ENCODE results near the gene COL27A1.

COL27A1 gene

DNA sequence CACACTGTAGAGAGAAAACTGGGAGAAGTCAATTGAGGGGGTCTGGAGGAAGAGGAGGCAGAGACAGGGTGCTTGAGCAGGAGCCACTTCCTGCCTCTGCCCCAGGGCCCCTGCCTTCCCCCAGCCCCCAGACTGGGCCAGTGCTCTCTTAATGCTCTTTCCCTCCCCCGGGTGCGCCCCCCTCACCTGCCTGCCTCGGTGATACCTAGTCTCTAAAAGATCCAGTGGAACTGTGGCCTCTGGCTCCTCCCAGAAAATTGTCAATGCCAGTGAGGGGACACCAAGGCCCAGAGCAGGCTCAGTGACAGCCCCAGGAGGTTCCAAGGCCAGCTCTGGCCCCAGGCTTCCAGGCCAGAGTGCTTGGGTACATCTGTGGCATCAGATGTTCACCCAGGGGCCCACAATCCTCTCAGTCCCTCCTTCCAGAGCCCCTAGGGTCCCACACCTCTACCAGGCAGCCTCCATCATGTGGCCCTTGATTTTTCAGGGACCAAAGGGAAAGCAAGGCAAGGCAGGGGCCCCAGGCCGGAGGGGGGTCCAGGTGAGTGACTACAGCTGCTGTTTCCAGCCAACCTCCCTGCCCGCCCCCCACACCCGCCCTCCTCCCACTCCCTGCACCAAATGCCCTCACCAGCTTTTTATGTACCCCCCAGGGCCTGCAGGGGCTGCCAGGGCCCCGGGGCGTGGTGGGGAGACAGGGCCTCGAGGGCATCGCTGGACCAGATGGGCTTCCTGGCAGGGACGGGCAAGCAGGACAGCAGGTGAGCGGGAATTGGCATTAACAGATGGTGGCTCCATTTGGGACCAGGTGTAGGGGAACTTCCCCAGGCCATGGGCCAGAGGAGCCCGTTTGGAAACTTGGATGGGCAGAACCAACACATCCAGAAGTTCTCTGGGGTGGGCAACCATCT lies 134.5 kb downstream of the COL27A1 start:
- Histone ChIP-seq H3K4me1 (ENCODE audit: control insufficient read depth in 2 of 2, insufficient read depth in 1 of 2, low read depth in 1 of 2, low read length in 2 of 2) (peaks cover 2 to 15% of the 10 kb centered on the region in 2 donors), H3K9ac (ENCODE audit: low read depth, low read length, poor library complexity) (no peak overlapping the region), H3K27ac (replicated peaks; ENCODE audit: low read length) (no peak overlapping the region), H3K36me3 (replicated peaks in 1 of 2; ENCODE audit: control insufficient read depth in 2 of 2, insufficient read depth in 2 of 2, low read length in 2 of 2) (peaks cover 6 to 23% of the 10 kb centered on the region in 2 donors), H3K14ac (ENCODE audit: low read length) (no peak overlapping the region), H3K79me1 (ENCODE audit: low read depth, low read length) (no peaks in the 10 kb centered on the region), H3K9me3 (replicated peaks in 1 of 2; ENCODE audit: control insufficient read depth in 2 of 2, insufficient read depth in 1 of 2, low read depth in 1 of 2, low read length in 2 of 2) (peaks cover 3 to 7% of the 10 kb centered on the region in 2 donors), H2BK5ac (ENCODE audit: low read length) (no peak overlapping the region), H3K4ac (ENCODE audit: low read length) (no peak overlapping the region), H4K8ac (ENCODE audit: low read depth, low read length) (no peak overlapping the region), H2BK15ac (ENCODE audit: low read length) (no peak overlapping the region), H3K18ac (ENCODE audit: low read length) (peak overlapping the region; percentile 77), H2BK12ac (ENCODE audit: low read length) (no peak overlapping the region), H2BK120ac (ENCODE audit: low read depth, low read length) (no peak overlapping the region), H3K4me3 (ENCODE audit: low read length in 2 of 2) (no peak overlapping the region), H3K27me3 (ENCODE audit: control insufficient read depth in 3 of 3, insufficient read depth in 3 of 3, low read depth in 1 of 3, low read length in 3 of 3) (no peaks in the 10 kb centered on the region), H2AK5ac (ENCODE audit: low read depth, low read length) (peak overlapping the region; percentile 14), H3K4me2 (ENCODE audit: insufficient read depth, low read length, poor library complexity, severe bottlenecking) (no peak overlapping the region), H4K91ac (ENCODE audit: low read depth, low read length, poor library complexity) (no peak overlapping the region), H3K23ac (ENCODE audit: low read depth, low read length, poor library complexity) (no peak overlapping the region), H2AFZ (ENCODE audit: low read length) (no peak overlapping the region)
- no peak for DNase-seq (ENCODE audit: low spot score)
- WGBS, 2 donors (ENCODE audit: extremely low coverage in 2 of 2, insufficient read length in 2 of 2, insufficient replicate concordance in 1 of 2), result no CpG with 5 or more reads among the region's 13 CpGs

DNA sequence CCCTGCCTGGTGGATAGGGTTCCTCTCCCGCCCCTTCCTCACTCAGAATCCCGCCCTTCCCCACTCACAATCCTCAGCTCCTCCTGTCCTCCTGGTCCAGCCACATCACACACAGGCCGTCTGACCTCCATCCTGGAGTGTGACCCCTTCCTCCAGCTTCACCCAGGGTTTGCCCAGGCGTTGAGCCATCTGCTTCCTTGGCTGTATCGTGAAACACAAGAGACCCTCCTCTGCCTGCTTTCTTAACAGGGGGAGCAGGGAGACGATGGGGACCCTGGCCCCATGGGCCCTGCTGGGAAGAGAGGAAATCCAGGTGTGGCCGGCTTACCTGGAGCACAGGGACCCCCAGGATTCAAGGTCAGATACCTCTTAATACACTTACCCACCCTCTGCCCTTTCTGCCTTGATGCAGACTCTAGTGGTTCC lies 135.2 kb downstream of the COL27A1 start:
- WGBS, 2 donors (ENCODE audit: extremely low coverage in 2 of 2, insufficient read length in 2 of 2, insufficient replicate concordance in 1 of 2), result no CpG with 5 or more reads among the region's 7 CpGs
- Histone ChIP-seq H3K36me3 (replicated peaks in 1 of 2; ENCODE audit: control insufficient read depth in 2 of 2, insufficient read depth in 2 of 2, low read length in 2 of 2) (peaks cover 5 to 28% of the 10 kb centered on the region in 2 donors), H3K4me3 (ENCODE audit: low read length in 2 of 2) (no peak overlapping the region), H3K4me2 (ENCODE audit: insufficient read depth, low read length, poor library complexity, severe bottlenecking) (no peak overlapping the region), H3K27ac (replicated peaks; ENCODE audit: low read length) (no peak overlapping the region), H2AK5ac (ENCODE audit: low read depth, low read length) (no peak overlapping the region), H2BK15ac (ENCODE audit: low read length) (no peak overlapping the region), H4K8ac (ENCODE audit: low read depth, low read length) (no peak overlapping the region), H3K79me1 (ENCODE audit: low read depth, low read length) (no peaks in the 10 kb centered on the region), H4K91ac (ENCODE audit: low read depth, low read length, poor library complexity) (no peak overlapping the region), H3K18ac (ENCODE audit: low read length) (no peak overlapping the region), H2BK5ac (ENCODE audit: low read length) (no peak overlapping the region), H2BK120ac (ENCODE audit: low read depth, low read length) (no peak overlapping the region), H3K14ac (ENCODE audit: low read length) (no peak overlapping the region), H3K9me3 (replicated peaks in 1 of 2; ENCODE audit: control insufficient read depth in 2 of 2, insufficient read depth in 1 of 2, low read depth in 1 of 2, low read length in 2 of 2) (peaks cover 3 to 14% of the 10 kb centered on the region in 2 donors), H3K9ac (ENCODE audit: low read depth, low read length, poor library complexity) (no peak overlapping the region), H3K23ac (ENCODE audit: low read depth, low read length, poor library complexity) (no peak overlapping the region), H3K27me3 (ENCODE audit: control insufficient read depth in 3 of 3, insufficient read depth in 3 of 3, low read depth in 1 of 3, low read length in 3 of 3) (no peaks in the 10 kb centered on the region), H2BK12ac (ENCODE audit: low read length) (no peak overlapping the region), H3K4me1 (ENCODE audit: control insufficient read depth in 2 of 2, insufficient read depth in 1 of 2, low read depth in 1 of 2, low read length in 2 of 2) (peaks cover 2 to 13% of the 10 kb centered on the region in 2 donors), H3K4ac (ENCODE audit: low read length) (no peak overlapping the region), H2AFZ (ENCODE audit: low read length) (no peak overlapping the region)
- no peak for DNase-seq (ENCODE audit: low spot score)

DNA sequence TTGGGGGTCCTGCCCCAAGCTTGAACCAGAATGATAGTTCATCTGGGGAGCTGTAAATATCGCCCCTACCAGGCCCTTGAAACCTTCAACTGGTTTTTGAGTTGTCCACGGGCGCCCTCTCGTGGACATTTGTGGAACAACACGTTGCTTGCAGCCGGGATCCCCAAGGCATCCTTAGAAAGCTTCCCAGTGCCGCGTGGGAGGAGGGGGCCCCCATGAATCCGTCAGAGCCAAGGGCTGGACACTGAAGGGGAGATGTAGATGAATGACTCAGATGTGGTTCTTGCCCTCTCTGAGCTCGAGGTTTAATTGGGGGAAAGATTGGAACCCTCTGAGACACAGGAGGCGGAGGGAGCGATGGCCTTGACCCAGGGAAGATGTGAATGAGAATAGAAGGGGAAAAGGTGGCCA lies 135.7 kb downstream of the COL27A1 start:
- no CpG with 5 or more reads among the region's 12 CpGs for WGBS, 2 donors (ENCODE audit: extremely low coverage in 2 of 2, insufficient read length in 2 of 2, insufficient replicate concordance in 1 of 2)

DNA sequence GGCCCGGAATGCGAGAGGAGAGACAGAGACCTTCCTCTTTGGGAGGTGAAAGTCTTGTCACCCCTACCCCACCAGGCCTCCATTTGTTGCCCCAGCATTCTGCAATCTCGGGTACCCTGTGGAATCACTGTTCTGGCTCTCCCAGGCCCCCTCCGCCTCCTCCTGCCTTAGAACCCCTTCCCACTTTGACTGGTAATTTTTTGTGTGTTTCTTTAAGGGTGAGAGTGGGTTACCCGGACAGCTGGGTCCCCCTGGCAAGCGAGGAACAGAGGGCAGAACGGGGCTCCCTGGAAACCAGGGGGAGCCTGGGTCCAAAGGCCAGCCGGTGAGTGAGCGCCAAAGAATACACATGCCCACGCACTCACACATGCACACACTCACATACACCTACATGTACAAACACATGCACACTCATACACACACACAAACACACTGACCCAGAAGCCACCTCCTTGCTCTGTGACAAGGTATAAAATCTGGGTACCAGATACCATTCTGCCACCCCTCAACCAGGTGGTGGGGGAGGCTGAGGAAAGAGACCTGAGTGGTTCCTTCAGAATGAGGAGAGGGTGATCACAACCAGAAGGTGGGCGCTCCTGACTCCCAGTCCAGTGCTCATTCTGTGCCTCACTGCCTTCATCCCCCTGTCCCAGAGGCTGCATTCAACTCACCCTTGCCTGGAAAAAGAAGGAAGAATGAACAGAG lies 136.7 kb downstream of the COL27A1 start:
- Histone ChIP-seq H3K4ac (ENCODE audit: low read length) (no peak overlapping the region), H3K14ac (ENCODE audit: low read length) (no peak overlapping the region), H3K4me3 (ENCODE audit: low read length in 2 of 2) (no peak overlapping the region), H2BK120ac (ENCODE audit: low read depth, low read length) (no peak overlapping the region), H3K9ac (ENCODE audit: low read depth, low read length, poor library complexity) (no peak overlapping the region), H3K4me2 (ENCODE audit: insufficient read depth, low read length, poor library complexity, severe bottlenecking) (no peak overlapping the region), H3K9me3 (replicated peaks in 1 of 2; ENCODE audit: control insufficient read depth in 2 of 2, insufficient read depth in 1 of 2, low read depth in 1 of 2, low read length in 2 of 2) (peaks cover 3 to 22% of the 10 kb centered on the region in 2 donors), H2BK15ac (ENCODE audit: low read length) (no peak overlapping the region), H3K27me3 (ENCODE audit: control insufficient read depth in 3 of 3, insufficient read depth in 3 of 3, low read depth in 1 of 3, low read length in 3 of 3) (no peaks in the 10 kb centered on the region), H3K27ac (replicated peaks; ENCODE audit: low read length) (no peak overlapping the region), H2BK12ac (ENCODE audit: low read length) (no peak overlapping the region), H4K91ac (ENCODE audit: low read depth, low read length, poor library complexity) (no peak overlapping the region), H3K79me1 (ENCODE audit: low read depth, low read length) (no peaks in the 10 kb centered on the region), H2AFZ (ENCODE audit: low read length) (no peak overlapping the region), H2AK5ac (ENCODE audit: low read depth, low read length) (no peak overlapping the region), H3K18ac (ENCODE audit: low read length) (no peak overlapping the region), H4K8ac (ENCODE audit: low read depth, low read length) (no peak overlapping the region), H3K36me3 (replicated peaks in 1 of 2; ENCODE audit: control insufficient read depth in 2 of 2, insufficient read depth in 2 of 2, low read length in 2 of 2) (peaks cover 5 to 35% of the 10 kb centered on the region in 2 donors), H3K23ac (ENCODE audit: low read depth, low read length, poor library complexity) (no peak overlapping the region), H2BK5ac (ENCODE audit: low read length) (no peak overlapping the region), H3K4me1 (ENCODE audit: control insufficient read depth in 2 of 2, insufficient read depth in 1 of 2, low read depth in 1 of 2, low read length in 2 of 2) (peaks cover 2 to 8% of the 10 kb centered on the region in 2 donors)
- no CpG with 5 or more reads among the region's 11 CpGs for WGBS, 2 donors (ENCODE audit: extremely low coverage in 2 of 2, insufficient read length in 2 of 2, insufficient replicate concordance in 1 of 2)
- DNase-seq (ENCODE audit: low spot score), result no peak

More for the DNA sequence above, 135.7 kb downstream of the COL27A1 start:
- no peak overlapping the region for H3K18ac ChIP-seq (ENCODE audit: low read length)
- peaks cover 3 to 18% of the 10 kb centered on the region in 2 donors for H3K9me3 ChIP-seq (replicated peaks in 1 of 2; ENCODE audit: control insufficient read depth in 2 of 2, insufficient read depth in 1 of 2, low read depth in 1 of 2, low read length in 2 of 2)
- no peak overlapping the region for H4K8ac ChIP-seq (ENCODE audit: low read depth, low read length)
- H3K27me3 ChIP-seq (ENCODE audit: control insufficient read depth in 3 of 3, insufficient read depth in 3 of 3, low read depth in 1 of 3, low read length in 3 of 3), result no peaks in the 10 kb centered on the region
- H3K36me3 ChIP-seq (replicated peaks in 1 of 2; ENCODE audit: control insufficient read depth in 2 of 2, insufficient read depth in 2 of 2, low read length in 2 of 2), result peaks cover 5 to 28% of the 10 kb centered on the region in 2 donors
- H2BK15ac ChIP-seq (ENCODE audit: low read length), result no peak overlapping the region
- H2AFZ ChIP-seq (ENCODE audit: low read length), result no peak overlapping the region
- no peak overlapping the region for H4K91ac ChIP-seq (ENCODE audit: low read depth, low read length, poor library complexity)
- no peak overlapping the region for H2AK5ac ChIP-seq (ENCODE audit: low read depth, low read length)
- H3K4me1 ChIP-seq (ENCODE audit: control insufficient read depth in 2 of 2, insufficient read depth in 1 of 2, low read depth in 1 of 2, low read length in 2 of 2), result peaks cover 2 to 9% of the 10 kb centered on the region in 2 donors
- no peak overlapping the region for H3K23ac ChIP-seq (ENCODE audit: low read depth, low read length, poor library complexity)
- DNase-seq (ENCODE audit: low spot score), result peak; percentile 79
- H3K4me2 ChIP-seq (ENCODE audit: insufficient read depth, low read length, poor library complexity, severe bottlenecking), result no peak overlapping the region
- no peak overlapping the region for H3K4ac ChIP-seq (ENCODE audit: low read length)
- H3K14ac ChIP-seq (ENCODE audit: low read length), result no peak overlapping the region
- no peak overlapping the region for H3K4me3 ChIP-seq (ENCODE audit: low read length in 2 of 2)
- no peak overlapping the region for H2BK5ac ChIP-seq (ENCODE audit: low read length)
- H2BK12ac ChIP-seq (ENCODE audit: low read length), result no peak overlapping the region
- no peaks in the 10 kb centered on the region for H3K79me1 ChIP-seq (ENCODE audit: low read depth, low read length)
- no peak overlapping the region for H3K9ac ChIP-seq (ENCODE audit: low read depth, low read length, poor library complexity)
- no peak overlapping the region for H3K27ac ChIP-seq (replicated peaks; ENCODE audit: low read length)
- no peak overlapping the region for H2BK120ac ChIP-seq (ENCODE audit: low read depth, low read length)

All from neuronal stem cell (in vitro differentiated cells).